Liver (tissue), 3 donors: ENCODE measurements around the gene GGT1.
"Not testable (repeated sequence)": the region's sequence is repeated elsewhere in the genome, so short reads cannot be mapped to it uniquely, and the experiment has no call there.

Experiments used
- EGR1 ChIP-seq, 2 donors: IDR thresholded peaks; 2 replicates each; pipeline ENCODE4 v1.6.1; 2016 to 2018; ENCODE audit warnings: antibody characterized with exemption in 2 of 2, low read depth in 2 of 2
- FOXA1 ChIP-seq: IDR thresholded peaks from 2 replicates; pipeline ENCODE4 v1.6.1; 2016; ENCODE audit warnings: antibody characterized with exemption
- JUND ChIP-seq, 2 donors: IDR thresholded peaks; 2 replicates each; pipeline ENCODE4 v1.6.1; 2016; ENCODE audit warnings: antibody characterized with exemption in 2 of 2
- MAX ChIP-seq: IDR thresholded peaks from 2 replicates; pipeline ENCODE4 v1.6.1; 2016; ENCODE audit warnings: antibody characterized with exemption
- RAD21 ChIP-seq, 2 donors: IDR thresholded peaks; 2 replicates each; pipeline ENCODE4 v1.6.1; 2016; ENCODE audit warnings: antibody characterized with exemption in 2 of 2, mild to moderate bottlenecking in 2 of 2
- REST ChIP-seq: IDR thresholded peaks from 2 replicates; pipeline ENCODE4 v1.6.1; 2016; ENCODE audit warnings: antibody characterized with exemption, mild to moderate bottlenecking
- RXRA ChIP-seq, 2 donors: IDR thresholded peaks; 2 replicates each; pipeline ENCODE4 v1.6.1; 2017 to 2018; ENCODE audit warnings: antibody characterized with exemption in 2 of 2, mild to moderate bottlenecking in 1 of 2
- SP1 ChIP-seq: IDR thresholded peaks from 2 replicates; pipeline ENCODE4 v1.6.1; 2018; ENCODE audit warnings: antibody characterized with exemption, mild to moderate bottlenecking
- TAF1 ChIP-seq: conservative IDR thresholded peaks from 2 replicates; pipeline ENCODE4 v1.6.1; 2016; ENCODE audit warnings: antibody characterized with exemption, mild to moderate bottlenecking
- YY1 ChIP-seq: IDR thresholded peaks from 2 replicates; pipeline ENCODE4 v1.6.1; 2016; ENCODE audit warnings: antibody characterized with exemption, mild to moderate bottlenecking
- TF ChIP-seq, protein P1 (sequence below): fragments of 150-350 bp; IDR thresholded peaks from 2 replicates; pipeline ENCODE4 v1.5.1; 2017; ENCODE audit warnings: improper control_type of control experiment, low read depth, low read length; ENCODE audit not compliant: missing input control
- TF ChIP-seq, protein P2 (sequence below): IDR thresholded peaks from 2 replicates; pipeline ENCODE4 v1.6.1; 2016; ENCODE audit warnings: antibody characterized with exemption
- donor health status: healthy.
- donor health status: healthy.

GRCh38 chr22:24629069-24629468, 26.1 kb downstream of the GGT1 start:
- not testable (repeated sequence) for TF ChIP-seq JUND (IDR thresholded peaks at IDR 0.05); RXRA (IDR thresholded peaks at IDR 0.05); REST; YY1; MAX; TAF1; FOXA1; EGR1 (IDR thresholded peaks at IDR 0.05; ENCODE audit: low read depth in 2 of 2); SP1
- TF ChIP-seq, protein P1, sequence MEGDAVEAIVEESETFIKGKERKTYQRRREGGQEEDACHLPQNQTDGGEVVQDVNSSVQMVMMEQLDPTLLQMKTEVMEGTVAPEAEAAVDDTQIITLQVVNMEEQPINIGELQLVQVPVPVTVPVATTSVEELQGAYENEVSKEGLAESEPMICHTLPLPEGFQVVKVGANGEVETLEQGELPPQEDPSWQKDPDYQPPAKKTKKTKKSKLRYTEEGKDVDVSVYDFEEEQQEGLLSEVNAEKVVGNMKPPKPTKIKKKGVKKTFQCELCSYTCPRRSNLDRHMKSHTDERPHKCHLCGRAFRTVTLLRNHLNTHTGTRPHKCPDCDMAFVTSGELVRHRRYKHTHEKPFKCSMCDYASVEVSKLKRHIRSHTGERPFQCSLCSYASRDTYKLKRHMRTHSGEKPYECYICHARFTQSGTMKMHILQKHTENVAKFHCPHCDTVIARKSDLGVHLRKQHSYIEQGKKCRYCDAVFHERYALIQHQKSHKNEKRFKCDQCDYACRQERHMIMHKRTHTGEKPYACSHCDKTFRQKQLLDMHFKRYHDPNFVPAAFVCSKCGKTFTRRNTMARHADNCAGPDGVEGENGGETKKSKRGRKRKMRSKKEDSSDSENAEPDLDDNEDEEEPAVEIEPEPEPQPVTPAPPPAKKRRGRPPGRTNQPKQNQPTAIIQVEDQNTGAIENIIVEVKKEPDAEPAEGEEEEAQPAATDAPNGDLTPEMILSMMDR = not testable (repeated sequence)
- peak; percentile 33 to 34 for TF ChIP-seq RAD21 (IDR thresholded peaks at IDR 0.05)
- TF ChIP-seq, protein P2, sequence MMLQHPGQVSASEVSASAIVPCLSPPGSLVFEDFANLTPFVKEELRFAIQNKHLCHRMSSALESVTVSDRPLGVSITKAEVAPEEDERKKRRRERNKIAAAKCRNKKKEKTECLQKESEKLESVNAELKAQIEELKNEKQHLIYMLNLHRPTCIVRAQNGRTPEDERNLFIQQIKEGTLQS = not testable (repeated sequence)
